IMR-90 (cell line): Measurements from ENCODE around the gene EPN2. TPM values are rescaled to one million over a fixed set of nuclear protein-coding genes. Genes with fewer than 3 reads are reported as not detected.

Source experiments
- ATAC-seq: fragments of 200-7000 bp; cut with Tn5 transposase; 2 replicates; pipeline ENCODE4 v1.9.1; 2020; ENCODE audit warnings: low read depth, mild to moderate bottlenecking, moderate library complexity
- BruUV-seq: library from RNA; stranded (reverse); fragments of 400-500 nt; replicated peaks from 2 replicates; lab custom pipeline; 2021; lab: Mats Ljungman, UMichigan
- CTCF ChIA-PET: fragments of 300-600 bp; formaldehyde crosslinking; extraction: SDS; loops from one replicate; lab custom pipeline; 2021; ENCODE audit warnings: antibody characterized with exemption; lab: Yijun Ruan, JAX
- POLR2A ChIA-PET: fragments of 300-600 bp; sonication (Branson Sonifier 250); formaldehyde crosslinking; loops from one replicate; lab custom pipeline; 2022; ENCODE audit warnings: antibody characterized with exemption; ENCODE audit not compliant: unreplicated experiment; lab: Charles Lee
- DNase-seq: peaks from one replicate; pipeline ENCODE4 v3.0.0; 2013
- H2AFZ ChIP-seq: replicated peaks from 2 replicates; pipeline ENCODE3; 2013; ENCODE audit warnings: low read length, mild to moderate bottlenecking; ENCODE audit not compliant: poor library complexity
- H2AK5ac ChIP-seq: 2 replicates; pipeline ENCODE4 v1.6.1; 2013; ENCODE audit warnings: low read depth, low read length, inconsistent platforms
- H2AK9ac ChIP-seq: replicated peaks from 2 replicates; pipeline ENCODE3; 2013; ENCODE audit warnings: mild to moderate bottlenecking, low read depth, low read length, moderate library complexity; ENCODE audit not compliant: poor library complexity
- H2BK120ac ChIP-seq: 2 replicates; pipeline ENCODE4 v1.6.1; 2013; ENCODE audit warnings: low read depth, low read length, inconsistent platforms
- H2BK15ac ChIP-seq: 3 replicates; pipeline ENCODE4 v1.6.1; 2013; ENCODE audit warnings: low read depth, low read length, inconsistent platforms
- H2BK20ac ChIP-seq: 2 replicates; pipeline ENCODE4 v1.6.1; 2013; ENCODE audit warnings: low read depth, mild to moderate bottlenecking, inconsistent platforms, low read length, moderate library complexity
- H2BK5ac ChIP-seq: 2 replicates; pipeline ENCODE4 v1.6.1; 2013; ENCODE audit warnings: mild to moderate bottlenecking, low read depth, low read length, inconsistent platforms; ENCODE audit not compliant: poor library complexity, severe bottlenecking
- H3K14ac ChIP-seq: replicated peaks from 2 replicates; pipeline ENCODE4 v1.6.1; 2013; ENCODE audit warnings: low read depth, low read length, inconsistent platforms
- H3K18ac ChIP-seq: 2 replicates; pipeline ENCODE4 v1.6.1; 2013; ENCODE audit warnings: low read depth, low read length, control low read depth
- H3K23ac ChIP-seq: 2 replicates; pipeline ENCODE4 v1.6.1; 2013; ENCODE audit warnings: low read depth, low read length, inconsistent platforms
- H3K27ac ChIP-seq: 2 replicates; pipeline ENCODE4 v1.5.1; 2013; ENCODE audit warnings: mild to moderate bottlenecking, control low read depth, low read length; ENCODE audit not compliant: insufficient read depth
- H3K27me3 ChIP-seq: 2 replicates; pipeline ENCODE4 v1.6.1; 2013; ENCODE audit warnings: low read length; ENCODE audit not compliant: control insufficient read depth, insufficient read depth
- H3K36me3 ChIP-seq: 2 replicates; pipeline ENCODE4 v1.6.1; 2013; ENCODE audit warnings: low read length, mixed read lengths; ENCODE audit not compliant: control insufficient read depth, insufficient read depth
- H3K4ac ChIP-seq: 2 replicates; pipeline ENCODE4 v1.6.1; 2013; ENCODE audit warnings: low read depth, low read length, inconsistent platforms
- H3K4me1 ChIP-seq: 2 replicates; pipeline ENCODE4 v1.6.1; 2013; ENCODE audit warnings: low read length, mixed read lengths; ENCODE audit not compliant: control insufficient read depth, insufficient read depth
- H3K4me2 ChIP-seq: 2 replicates; pipeline ENCODE4 v1.6.1; 2013; ENCODE audit warnings: low read depth, mild to moderate bottlenecking, control low read depth, low read length, moderate library complexity
- H3K4me3 ChIP-seq: 2 replicates; pipeline ENCODE4 v1.5.1; 2013; ENCODE audit warnings: low read depth, mild to moderate bottlenecking, control low read depth, low read length, moderate library complexity; ENCODE audit not compliant: insufficient read depth
- H3K56ac ChIP-seq: 2 replicates; pipeline ENCODE4 v1.6.1; 2013; ENCODE audit warnings: low read length, inconsistent platforms; ENCODE audit not compliant: insufficient read depth; ENCODE audit errors: extremely low read depth
- H3K79me1 ChIP-seq, 2 experiments: 2 replicates each; pipeline ENCODE4 v1.6.1; 2013; ENCODE audit warnings: low read length in 2 of 2, inconsistent platforms in 1 of 2, low read depth in 1 of 2
- H3K9ac ChIP-seq: 2 replicates; pipeline ENCODE4 v1.6.1; 2013; ENCODE audit warnings: low read depth, low read length, control low read depth
- H3K9me1 ChIP-seq: 2 replicates; pipeline ENCODE4 v1.6.1; 2013; ENCODE audit warnings: low read length, inconsistent platforms; ENCODE audit not compliant: insufficient read depth
- H3K9me3 ChIP-seq: 2 replicates; pipeline ENCODE4 v1.6.1; 2013; ENCODE audit warnings: low read length; ENCODE audit not compliant: control insufficient read depth, insufficient read depth
- H4K20me1 ChIP-seq: 2 replicates; pipeline ENCODE4 v1.6.1; 2013; ENCODE audit warnings: low read length, inconsistent platforms; ENCODE audit not compliant: insufficient read depth
- H4K5ac ChIP-seq: 2 replicates; pipeline ENCODE4 v1.6.1; 2013; ENCODE audit warnings: mild to moderate bottlenecking, low read depth, low read length, control low read depth
- H4K8ac ChIP-seq, 2 experiments: 2 replicates each; pipeline ENCODE4 v1.6.1; 2013; ENCODE audit warnings: low read depth in 2 of 2, low read length in 2 of 2, control low read depth in 1 of 2, inconsistent platforms in 1 of 2
- H4K91ac ChIP-seq: 2 replicates; pipeline ENCODE4 v1.6.1; 2013; ENCODE audit warnings: low read depth, low read length, inconsistent platforms; ENCODE audit not compliant: insufficient read depth
- BHLHE40 ChIP-seq: fragments of 150-350 bp; IDR thresholded peaks from 2 replicates; pipeline ENCODE4 v1.6.1; 2016; ENCODE audit warnings: mild to moderate bottlenecking, low read depth, low read length
- CHD1 ChIP-seq: IDR thresholded peaks from 2 replicates; pipeline ENCODE4 v1.6.1; 2012; ENCODE audit warnings: low read depth, low read length, improper control_type of control experiment
- FOS ChIP-seq: fragments of 150-350 bp; IDR thresholded peaks from 2 replicates; pipeline ENCODE4 v1.6.1; 2016; ENCODE audit warnings: low read depth, low read length
- MAFK ChIP-seq: IDR thresholded peaks from 2 replicates; pipeline ENCODE4 v1.6.1; 2012; ENCODE audit warnings: low read depth, low read length, improper control_type of control experiment
- MXI1 ChIP-seq: IDR thresholded peaks from 2 replicates; pipeline ENCODE4 v1.6.1; 2012; ENCODE audit warnings: low read depth, mild to moderate bottlenecking, low read length, moderate library complexity, borderline replicate concordance
- NFE2L2 ChIP-seq: fragments of 150-350 bp; IDR thresholded peaks from 2 replicates; pipeline ENCODE4 v1.6.1; 2016; ENCODE audit warnings: low read depth, mild to moderate bottlenecking, low read length
- POLR2A ChIP-seq: IDR thresholded peaks from 2 replicates; pipeline ENCODE4 v1.6.1; 2012; ENCODE audit warnings: mild to moderate bottlenecking, low read depth, low read length
- RCOR1 ChIP-seq: IDR thresholded peaks from 2 replicates; pipeline ENCODE4 v1.6.1; 2012; ENCODE audit warnings: mild to moderate bottlenecking, low read length, improper control_type of control experiment; ENCODE audit not compliant: insufficient replicate concordance
- SMC3 ChIP-seq: fragments of 150-350 bp; IDR thresholded peaks from 2 replicates; pipeline ENCODE4 v1.6.1; 2016; ENCODE audit warnings: low read depth, mild to moderate bottlenecking, antibody characterized with exemption, low read length, moderate library complexity
- WGBS, 2 experiments: methylation state at CpG; one replicate each; pipeline versions ENCODE4 v1.1.5 to v1.1.7; 2013; ENCODE audit warnings: missing lambda C conversion rate in 2 of 2; ENCODE audit not compliant: insufficient read length in 1 of 2; ENCODE audit errors: extremely low coverage in 2 of 2; 5-methylcytosine and 5-hydroxymethylcytosine counted together
- dilution Hi-C: fragments of 300-500 bp; cut with HindIII; formaldehyde crosslinking; loops from one replicate; pipeline ENCODE4 v1.14.3; 2018; ENCODE audit warnings: low sequenced_read_pairs; ENCODE audit not compliant: unreplicated experiment
- in situ Hi-C: fragments of 300-500 bp; cut with MboI; formaldehyde crosslinking; loops from 3 replicates; pipeline ENCODE4 v1.14.3; 2019; ENCODE audit warnings: low sequenced_read_pairs, inconsistent platforms, mixed read lengths
- intact Hi-C: fragments of 100-400 bp; cut with micrococcal nuclease; formaldehyde crosslinking; loops from 2 replicates; pipeline ENCODE4 v1.10.0; 2022
- polyA plus RNA-seq, 3 experiments: library from polyadenylated mRNA; depleted of rRNA; stranded (reverse); fragments of >200 nt; gene quantifications; 2 replicates each; pipeline ENCODE4 v1.2.3, GENCODE V29; 2012; ENCODE audit warnings: low replicate concordance in 1 of 3
- total RNA-seq: library from RNA; depleted of rRNA; stranded (reverse); fragments of >200 nt; gene quantifications from 2 replicates; pipeline ENCODE4 v1.2.3, GENCODE V29; 2012
- TF ChIP-seq, protein P1 (sequence below): conservative IDR thresholded peaks from 2 replicates; pipeline ENCODE4 v1.5.1; 2012; ENCODE audit warnings: mild to moderate bottlenecking, low read depth, low read length, improper control_type of control experiment
- TF ChIP-seq, protein P2 (sequence below): fragments of 150-350 bp; IDR thresholded peaks from 2 replicates; pipeline ENCODE4 v1.6.1; 2017; ENCODE audit warnings: mild to moderate bottlenecking, antibody characterized with exemption, low read length, low read depth
- TF ChIP-seq, protein P3 (sequence below): fragments of 150-350 bp; IDR thresholded peaks from 2 replicates; pipeline ENCODE4 v1.6.1; 2016; ENCODE audit warnings: low read depth, mild to moderate bottlenecking, low read length, moderate library complexity, borderline replicate concordance

EPN2 gene
- total and polyA plus RNA-seq, 2 of the 4 experiments (the other 2 are of a cell fraction) = 14.9 to 25.3 TPM

DNA sequence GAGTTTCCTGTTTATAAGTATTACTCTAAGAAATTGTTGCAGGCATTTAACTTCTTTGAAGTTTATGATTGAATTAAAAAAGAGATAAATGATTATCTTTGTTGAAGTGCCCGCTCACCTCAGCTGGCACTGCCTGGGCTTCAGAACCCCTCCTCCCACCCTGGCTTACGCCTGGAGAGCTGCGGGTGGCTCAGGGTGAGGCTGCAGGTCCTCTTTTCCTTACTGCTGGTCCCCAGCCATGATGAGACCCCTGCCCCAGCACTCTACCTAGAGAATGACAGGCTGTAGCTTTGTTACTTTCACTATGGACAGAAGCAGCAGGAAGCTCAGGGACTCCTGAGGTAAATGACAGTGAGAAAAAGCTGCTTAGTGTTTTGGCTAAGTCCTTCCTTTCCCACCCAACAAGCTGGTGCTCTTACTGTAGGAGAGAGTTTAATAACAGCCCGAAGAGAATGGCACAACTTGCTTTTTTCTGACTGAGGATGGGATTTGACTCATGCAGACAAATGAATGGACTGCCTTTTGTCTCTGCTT is 62.1 kb downstream of the EPN2 start:
- Histone ChIP-seq H2AFZ (no peak overlapping the region), H3K18ac (no peak overlapping the region), H2AK5ac (no peak overlapping the region), H2AK9ac (no peak overlapping the region), H4K20me1 (peaks cover 36% of the 10 kb centered on the region), H4K91ac (no peak overlapping the region), H3K4me3 (no peak overlapping the region), H3K4ac (no peak overlapping the region), H2BK120ac (no peak overlapping the region), H2BK20ac (no peak overlapping the region), H3K9me1 (peaks cover 30% of the 10 kb centered on the region), H3K4me2 (no peak overlapping the region), H3K27ac (no peak overlapping the region), H3K56ac (no peak overlapping the region), H2BK15ac (no peak overlapping the region), H3K9me3 (no peaks in the 10 kb centered on the region), H4K5ac (no peak overlapping the region), H3K4me1 (peaks cover 8% of the 10 kb centered on the region), H3K9ac (no peak overlapping the region), H3K14ac (no peak overlapping the region), H3K79me1 (peaks cover 22 to 82% of the 10 kb centered on the region in 2 experiments; a peak in 3 of 4 replicates), H2BK5ac (no peak overlapping the region), H3K36me3 (peaks cover 10% of the 10 kb centered on the region; the same call in 1 of the 2 replicates), H3K23ac (no peak overlapping the region), H3K27me3 (no peaks in the 10 kb centered on the region), H4K8ac (no peak overlapping the region)
- ATAC-seq (no peak), DNase-seq (no peak)
- ChIA-PET POLR2A (no interaction called here), CTCF (no interaction called here)
- dilution Hi-C loops (no loop called here), intact Hi-C loops (no loop called here), in situ Hi-C loops (no loop called here)
- WGBS, 2 experiments = 81% methylated on average over 3 of the region's 4 CpGs; no CpG with 5 or more reads in 1 of the 2 experiments
- no peak for TF ChIP-seq RCOR1
- no peak for TF ChIP-seq FOS
- no peak for TF ChIP-seq NFE2L2
- TF ChIP-seq POLR2A = no peak
- TF ChIP-seq SMC3 = no peak
- no peak for TF ChIP-seq BHLHE40
- TF ChIP-seq, protein P1, sequence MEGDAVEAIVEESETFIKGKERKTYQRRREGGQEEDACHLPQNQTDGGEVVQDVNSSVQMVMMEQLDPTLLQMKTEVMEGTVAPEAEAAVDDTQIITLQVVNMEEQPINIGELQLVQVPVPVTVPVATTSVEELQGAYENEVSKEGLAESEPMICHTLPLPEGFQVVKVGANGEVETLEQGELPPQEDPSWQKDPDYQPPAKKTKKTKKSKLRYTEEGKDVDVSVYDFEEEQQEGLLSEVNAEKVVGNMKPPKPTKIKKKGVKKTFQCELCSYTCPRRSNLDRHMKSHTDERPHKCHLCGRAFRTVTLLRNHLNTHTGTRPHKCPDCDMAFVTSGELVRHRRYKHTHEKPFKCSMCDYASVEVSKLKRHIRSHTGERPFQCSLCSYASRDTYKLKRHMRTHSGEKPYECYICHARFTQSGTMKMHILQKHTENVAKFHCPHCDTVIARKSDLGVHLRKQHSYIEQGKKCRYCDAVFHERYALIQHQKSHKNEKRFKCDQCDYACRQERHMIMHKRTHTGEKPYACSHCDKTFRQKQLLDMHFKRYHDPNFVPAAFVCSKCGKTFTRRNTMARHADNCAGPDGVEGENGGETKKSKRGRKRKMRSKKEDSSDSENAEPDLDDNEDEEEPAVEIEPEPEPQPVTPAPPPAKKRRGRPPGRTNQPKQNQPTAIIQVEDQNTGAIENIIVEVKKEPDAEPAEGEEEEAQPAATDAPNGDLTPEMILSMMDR = no peak
- no peak for TF ChIP-seq MXI1
- TF ChIP-seq, protein P2, sequence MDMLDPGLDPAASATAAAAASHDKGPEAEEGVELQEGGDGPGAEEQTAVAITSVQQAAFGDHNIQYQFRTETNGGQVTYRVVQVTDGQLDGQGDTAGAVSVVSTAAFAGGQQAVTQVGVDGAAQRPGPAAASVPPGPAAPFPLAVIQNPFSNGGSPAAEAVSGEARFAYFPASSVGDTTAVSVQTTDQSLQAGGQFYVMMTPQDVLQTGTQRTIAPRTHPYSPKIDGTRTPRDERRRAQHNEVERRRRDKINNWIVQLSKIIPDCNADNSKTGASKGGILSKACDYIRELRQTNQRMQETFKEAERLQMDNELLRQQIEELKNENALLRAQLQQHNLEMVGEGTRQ = no peak
- no peak for TF ChIP-seq MAFK
- TF ChIP-seq CHD1 = no peak
- TF ChIP-seq, protein P3, sequence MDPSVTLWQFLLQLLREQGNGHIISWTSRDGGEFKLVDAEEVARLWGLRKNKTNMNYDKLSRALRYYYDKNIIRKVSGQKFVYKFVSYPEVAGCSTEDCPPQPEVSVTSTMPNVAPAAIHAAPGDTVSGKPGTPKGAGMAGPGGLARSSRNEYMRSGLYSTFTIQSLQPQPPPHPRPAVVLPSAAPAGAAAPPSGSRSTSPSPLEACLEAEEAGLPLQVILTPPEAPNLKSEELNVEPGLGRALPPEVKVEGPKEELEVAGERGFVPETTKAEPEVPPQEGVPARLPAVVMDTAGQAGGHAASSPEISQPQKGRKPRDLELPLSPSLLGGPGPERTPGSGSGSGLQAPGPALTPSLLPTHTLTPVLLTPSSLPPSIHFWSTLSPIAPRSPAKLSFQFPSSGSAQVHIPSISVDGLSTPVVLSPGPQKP = no peak
- no TSS peak for BruUV-seq
